Measurements from ENCODE around the gene NCAPD2. TPM values are rescaled to one million over a fixed set of nuclear protein-coding genes. Genes with fewer than 3 reads are reported as not detected.
"Not testable (repeated sequence)": the region's sequence is repeated elsewhere in the genome, so short reads cannot be mapped to it uniquely, and the experiment has no call there.

The NCAPD2 gene
- total and polyA plus RNA-seq, 7 experiments from 2014 or later, result 24.4 to 121 (median 38.4) TPM

DNA sequence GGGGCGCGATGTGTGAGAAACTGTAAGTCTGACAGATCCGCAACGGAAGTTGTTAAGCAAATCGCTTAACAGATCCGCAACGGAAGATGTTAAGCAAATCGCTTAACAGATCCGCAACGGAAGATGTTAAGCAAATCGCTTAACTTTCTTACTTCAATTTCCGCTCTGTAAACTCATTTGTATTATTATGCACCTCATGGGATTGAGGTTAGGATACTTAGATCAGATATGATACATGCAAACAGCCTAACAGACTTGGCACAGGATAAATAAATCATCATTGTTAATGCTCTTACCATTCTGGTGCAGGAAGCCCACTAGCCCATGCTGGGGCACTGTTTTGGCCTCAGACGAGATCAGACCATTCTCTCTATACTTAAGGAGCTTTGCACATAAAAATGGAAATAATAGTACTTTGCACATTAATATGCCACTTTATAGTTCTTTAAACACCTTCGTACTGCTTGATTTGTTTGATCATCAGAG lies 399 bp downstream of the NCAPD2 start:
- no peak for ATAC-seq
- H3K9me3 ChIP-seq (ENCODE audit: control insufficient read depth in 2 of 3, low read length in 3 of 3), result no peaks in the 10 kb centered on the region
- H3K4me3 ChIP-seq (ENCODE audit: low read length), result peak overlapping the region; percentile 98
- CTCF ChIA-PET, result interaction anchor here (0.7 to 1.6 kb wide), 5 partner anchors 17 to 445 kb away, joined by 3 to 5 read pairs (median 4); no protein-coding TSS in a partner anchor
- intact Hi-C loops (cut with micrococcal nuclease), result loop anchor here (1.0 to 5.0 kb wide), 8 partner anchors 40 to 1533 kb away; partner anchors contain the start of genes GAPDH (in 1 of the 2), MLF2 (in 1 of the 2), PTPN6 (in 1 of the 2) and SPSB2 (in 1 of the 2)
- H3K4me1 ChIP-seq (ENCODE audit: control insufficient read depth in 2 of 2, insufficient read depth in 2 of 2, low read length in 2 of 2), result peaks cover 22 to 24% of the 10 kb centered on the region in 2 donors
- peak overlapping the region; percentile 56 for H3K27ac ChIP-seq (ENCODE audit: low read depth, low read length)
- Mint-ChIP-seq H3K27me3 (no peaks in the 10 kb centered on the region), H3K4me3 (peak overlapping the region; percentile 86 to 98 (median 96)), H3K4me1 (peaks cover 18 to 47% (median 37%) of the 10 kb centered on the region in 7 donors), H3K36me3 (peaks cover 0 to 31% (median 8%) of the 10 kb centered on the region in 5 donors), H3K27ac (peak overlapping the region; percentile 86 to 97 (median 94)), H3K9me3 (peaks cover 0 to 3% (median 0%) of the 10 kb centered on the region in 11 donors)
- peaks cover 4 to 19% (median 5%) of the 10 kb centered on the region in 3 experiments for H3K36me3 ChIP-seq (ENCODE audit: control insufficient read depth in 2 of 3, insufficient read depth in 3 of 3, low read length in 3 of 3)
- POLR2A ChIA-PET, result interaction anchor here (0.7 to 2.5 kb wide), 10 partner anchors 13 to 127 kb away, joined by 3 to 16 read pairs (median 4); partner anchors contain the start of genes GAPDH, TAPBPL and VAMP1
- H3K27me3 ChIP-seq (ENCODE audit: control insufficient read depth in 2 of 2, insufficient read depth in 2 of 2, low read length in 2 of 2), result no peaks in the 10 kb centered on the region
- no peak for DNase-seq

DNA sequence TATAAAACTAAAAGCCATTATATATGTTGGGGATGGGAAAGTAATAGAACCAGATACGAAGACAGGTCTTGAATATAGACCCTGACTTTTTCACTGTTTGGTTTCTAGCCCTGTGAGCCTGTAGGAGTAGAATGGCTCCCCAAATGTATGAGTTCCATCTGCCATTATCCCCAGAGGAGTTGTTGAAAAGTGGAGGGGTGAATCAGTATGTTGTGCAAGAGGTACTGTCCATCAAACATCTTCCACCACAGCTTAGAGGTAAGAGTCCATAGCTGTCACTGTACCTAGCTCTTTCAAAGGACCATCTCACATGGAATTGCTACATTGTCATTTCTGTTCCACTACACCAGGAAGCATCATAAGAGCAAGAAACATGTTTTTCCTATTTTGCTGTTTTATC lies 1.1 kb downstream of the NCAPD2 start:
- H3K4me3 ChIP-seq (ENCODE audit: low read length), result peak overlapping the region; percentile 98

DNA sequence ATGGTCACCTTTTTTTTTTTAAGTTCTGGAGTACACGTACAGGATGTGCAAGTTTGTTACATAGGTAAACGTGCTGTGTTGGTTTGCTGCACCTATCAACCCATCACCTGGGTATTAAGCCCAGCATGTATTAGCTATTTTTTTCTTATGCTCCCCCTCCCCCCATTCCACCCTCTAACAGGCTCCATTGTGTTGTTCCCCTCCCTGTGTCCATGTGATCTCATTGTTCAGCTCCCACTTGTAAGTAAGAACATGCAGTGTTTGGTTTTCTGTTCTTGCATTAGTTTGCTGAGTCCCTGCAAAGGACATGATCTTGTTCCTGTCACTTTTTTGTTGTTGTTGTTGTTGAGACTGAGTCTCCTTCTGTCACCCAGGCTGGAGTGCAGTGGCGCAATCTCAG lies 3.4 kb downstream of the NCAPD2 start:
- ChIA-PET CTCF (interaction anchor here (0.6 to 1.0 kb wide), 3 partner anchors 8 to 1313 kb away, joined by 3 to 6 read pairs (median 4); no protein-coding TSS in a partner anchor), POLR2A (interaction anchor here (0.6 to 1.6 kb wide), 3 partner anchors 26 to 76 kb away, joined by 3 to 5 read pairs (median 3); partner anchors contain the start of genes CD27 and VAMP1)
- H3K27ac ChIP-seq (ENCODE audit: low read depth, low read length); intact Hi-C loops (cut with micrococcal nuclease); H3K4me3 ChIP-seq (ENCODE audit: low read length); H3K27me3 ChIP-seq (ENCODE audit: control insufficient read depth in 2 of 2, insufficient read depth in 2 of 2, low read length in 2 of 2); ATAC-seq; H3K9me3 ChIP-seq (ENCODE audit: control insufficient read depth in 2 of 3, low read length in 3 of 3); DNase-seq; H3K27me3 Mint-ChIP-seq; H3K9me3 Mint-ChIP-seq: not testable (repeated sequence)
- Histone ChIP-seq H3K4me1 (ENCODE audit: control insufficient read depth in 2 of 2, insufficient read depth in 2 of 2, low read length in 2 of 2) (peaks cover 19 to 21% of the 10 kb centered on the region in 2 donors), H3K36me3 (ENCODE audit: control insufficient read depth in 2 of 3, insufficient read depth in 3 of 3, low read length in 3 of 3) (peaks cover 4 to 18% (median 5%) of the 10 kb centered on the region in 3 experiments)
- peaks cover 12 to 40% (median 31%) of the 10 kb centered on the region in 7 donors for H3K4me1 Mint-ChIP-seq
- peak overlapping the region in 8 of 9 donors; percentile 41 to 93 (median 67) for H3K27ac Mint-ChIP-seq
- peaks cover 0 to 21% (median 5%) of the 10 kb centered on the region in 5 donors for H3K36me3 Mint-ChIP-seq
- H3K4me3 Mint-ChIP-seq, result peak overlapping the region in 2 of 10 donors; percentile 66

More for the DNA sequence above, 1.1 kb downstream of the NCAPD2 start:
- POLR2A ChIA-PET, result interaction anchor here (0.6 to 2.5 kb wide), 11 partner anchors 13 to 128 kb away, joined by 3 to 16 read pairs (median 4); partner anchors contain the start of genes GAPDH, TAPBPL and VAMP1
- Mint-ChIP-seq H3K4me3 (peak overlapping the region; percentile 86 to 98 (median 96)), H3K4me1 (peaks cover 18 to 47% (median 37%) of the 10 kb centered on the region in 7 donors), H3K9me3 (peaks cover 0 to 3% (median 0%) of the 10 kb centered on the region in 11 donors), H3K36me3 (peaks cover 0 to 31% (median 8%) of the 10 kb centered on the region in 5 donors), H3K27me3 (no peaks in the 10 kb centered on the region), H3K27ac (peak overlapping the region; percentile 86 to 97 (median 94))
- Histone ChIP-seq H3K4me1 (ENCODE audit: control insufficient read depth in 2 of 2, insufficient read depth in 2 of 2, low read length in 2 of 2) (peaks cover 22 to 24% of the 10 kb centered on the region in 2 donors), H3K9me3 (ENCODE audit: control insufficient read depth in 2 of 3, low read length in 3 of 3) (no peaks in the 10 kb centered on the region), H3K36me3 (ENCODE audit: control insufficient read depth in 2 of 3, insufficient read depth in 3 of 3, low read length in 3 of 3) (peaks cover 4 to 24% (median 5%) of the 10 kb centered on the region in 3 experiments), H3K27ac (ENCODE audit: low read depth, low read length) (peak overlapping the region; percentile 56), H3K27me3 (ENCODE audit: control insufficient read depth in 2 of 2, insufficient read depth in 2 of 2, low read length in 2 of 2) (no peaks in the 10 kb centered on the region)
- ATAC-seq (no peak), DNase-seq (no peak)
- intact Hi-C loops (cut with micrococcal nuclease), result loop anchor here (1.0 to 5.0 kb wide), 9 partner anchors 22 to 1532 kb away; partner anchors contain the start of genes GAPDH (in 1 of the 2), MLF2 (in 1 of the 2), PTPN6 (in 1 of the 2) and SPSB2 (in 1 of the 2)
- CTCF ChIA-PET, result interaction anchor here (0.7 to 1.6 kb wide), 5 partner anchors 16 to 444 kb away, joined by 3 to 5 read pairs (median 4); no protein-coding TSS in a partner anchor

DNA sequence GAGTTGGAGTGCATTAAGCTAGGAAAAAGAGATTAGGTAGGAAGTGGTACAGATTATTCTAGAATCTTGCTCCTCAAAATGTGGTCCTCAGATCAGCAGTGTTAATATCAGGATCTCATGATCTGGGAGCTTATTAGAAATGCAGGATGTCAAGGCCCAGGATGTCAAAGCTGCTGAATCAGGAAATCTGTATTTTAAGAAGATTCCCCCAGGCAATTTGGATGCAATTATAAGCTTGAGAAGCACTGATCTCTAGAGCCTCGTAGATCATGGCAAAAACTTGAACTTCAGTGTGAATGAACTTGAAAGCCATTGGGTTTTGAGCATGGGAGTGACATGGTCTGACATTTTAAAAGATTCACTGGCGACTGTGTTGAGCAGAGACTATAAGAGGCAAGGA lies 6.6 kb downstream of the NCAPD2 start:
- ChIA-PET CTCF (interaction anchor here (1.1 to 1.8 kb wide), 3 partner anchors 35 to 76 kb away, joined by 3 to 9 read pairs (median 3); no protein-coding TSS in a partner anchor), POLR2A (interaction anchor here (0.6 to 1.1 kb wide), 3 partner anchors 9 to 324 kb away, joined by 3 to 5 read pairs (median 3); no protein-coding TSS in a partner anchor)
- H3K9me3 ChIP-seq (ENCODE audit: control insufficient read depth in 2 of 3, low read length in 3 of 3), result no peaks in the 10 kb centered on the region
- peaks cover 4 to 18% (median 5%) of the 10 kb centered on the region in 3 experiments for H3K36me3 ChIP-seq (ENCODE audit: control insufficient read depth in 2 of 3, insufficient read depth in 3 of 3, low read length in 3 of 3)
- ATAC-seq (no peak), DNase-seq (no peak)
- Mint-ChIP-seq H3K4me1 (peaks cover under 1 to 21% (median 14%) of the 10 kb centered on the region in 7 donors), H3K9me3 (no peaks in the 10 kb centered on the region), H3K4me3 (no peak overlapping the region), H3K27ac (no peak overlapping the region), H3K36me3 (peaks cover 0 to 16% (median 4%) of the 10 kb centered on the region in 5 donors), H3K27me3 (no peaks in the 10 kb centered on the region)
- no peak overlapping the region for H3K27ac ChIP-seq (ENCODE audit: low read depth, low read length)
- H3K4me3 ChIP-seq (ENCODE audit: low read length), result no peak overlapping the region
- H3K27me3 ChIP-seq (ENCODE audit: control insufficient read depth in 2 of 2, insufficient read depth in 2 of 2, low read length in 2 of 2), result no peaks in the 10 kb centered on the region
- intact Hi-C loops (cut with micrococcal nuclease), result loop anchor here in 1 of 2 donors (2.0 kb wide), 1 partner anchor 14 kb away; no protein-coding TSS in a partner anchor
- H3K4me1 ChIP-seq (ENCODE audit: control insufficient read depth in 2 of 2, insufficient read depth in 2 of 2, low read length in 2 of 2), result peaks cover 5% of the 10 kb centered on the region in 2 donors

DNA sequence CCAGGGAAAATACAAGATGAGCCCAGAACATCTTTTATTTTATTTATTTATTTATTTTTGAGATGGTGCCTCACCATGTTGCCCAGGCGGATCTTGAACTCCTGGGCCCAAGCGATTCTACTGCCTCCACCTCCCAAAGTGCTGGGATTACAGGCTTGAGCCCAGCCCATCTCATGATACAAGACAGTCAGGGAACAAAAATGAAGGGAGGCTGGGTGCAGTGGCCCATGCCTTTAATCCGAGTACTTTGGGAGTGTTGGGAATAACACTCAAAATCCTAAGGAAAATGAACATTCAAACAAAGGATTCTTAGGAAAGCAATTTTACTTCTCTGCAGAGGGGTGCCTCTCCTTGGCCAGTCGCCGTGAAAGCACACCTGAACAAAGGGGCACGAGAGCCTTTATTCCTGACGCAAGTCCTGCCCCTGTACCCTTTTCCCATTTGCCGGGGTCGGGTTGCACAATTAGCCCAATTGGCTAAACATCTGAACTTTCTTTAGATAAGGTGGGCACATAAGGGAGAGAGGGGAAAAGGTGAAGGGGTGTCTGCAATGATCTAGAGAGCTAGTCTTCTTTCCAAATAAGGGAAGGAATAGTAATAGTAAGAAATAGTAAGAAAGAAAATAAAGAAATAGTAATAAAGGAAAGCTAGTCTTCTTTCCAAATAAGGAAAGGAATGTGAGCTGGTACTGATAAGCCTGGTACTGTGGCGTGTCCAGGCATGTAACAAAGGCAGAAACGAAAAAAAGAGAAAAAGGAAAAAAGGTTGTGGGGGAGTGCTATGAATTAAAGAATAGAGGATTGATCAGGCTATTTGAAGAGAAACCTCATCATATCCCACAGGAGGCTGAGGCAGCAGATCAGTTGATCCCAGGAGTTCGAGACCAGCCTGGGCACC lies 13.4 kb downstream of the NCAPD2 start:
- H3K36me3 ChIP-seq (ENCODE audit: control insufficient read depth in 2 of 3, insufficient read depth in 3 of 3, low read length in 3 of 3), result peaks cover 5 to 27% (median 7%) of the 10 kb centered on the region in 3 experiments
- ATAC-seq (no peak), DNase-seq (no peak)
- CTCF ChIA-PET, result interaction anchor here (0.7 kb wide), 2 partner anchors 46 to 66 kb away, joined by 3 to 4 read pairs; no protein-coding TSS in a partner anchor
- H3K27ac Mint-ChIP-seq, result peak overlapping the region in 1 of 9 donors; percentile 52
- intact Hi-C loops (cut with micrococcal nuclease), result no loop called here
- no peaks in the 10 kb centered on the region for H3K27me3 Mint-ChIP-seq
- no peak overlapping the region for H3K4me3 ChIP-seq (ENCODE audit: low read length)
- no peaks in the 10 kb centered on the region for H3K27me3 ChIP-seq (ENCODE audit: control insufficient read depth in 2 of 2, insufficient read depth in 2 of 2, low read length in 2 of 2)
- no peak overlapping the region for H3K4me3 Mint-ChIP-seq
- no peaks in the 10 kb centered on the region for H3K4me1 ChIP-seq (ENCODE audit: control insufficient read depth in 2 of 2, insufficient read depth in 2 of 2, low read length in 2 of 2)
- POLR2A ChIA-PET, result interaction anchor here (0.6 to 1.5 kb wide), 2 partner anchors 12 to 48 kb away, joined by 3 to 7 read pairs; no protein-coding TSS in a partner anchor
- no peak overlapping the region for H3K27ac ChIP-seq (ENCODE audit: low read depth, low read length)
- peaks cover 0 to 21% (median 6%) of the 10 kb centered on the region in 7 donors for H3K4me1 Mint-ChIP-seq
- peaks cover 8 to 33% (median 26%) of the 10 kb centered on the region in 5 donors for H3K36me3 Mint-ChIP-seq
- H3K9me3 ChIP-seq (ENCODE audit: control insufficient read depth in 2 of 3, low read length in 3 of 3), result no peaks in the 10 kb centered on the region
- no peaks in the 10 kb centered on the region for H3K9me3 Mint-ChIP-seq

Data from naive thymus-derived CD4-positive, alpha-beta T cell (primary cell).